ENCODE results near the gene HOXA6. TPM values are rescaled to one million over a fixed set of nuclear protein-coding genes. Genes with fewer than 3 reads are reported as not detected.

The HOXA6 gene
- total RNA-seq, 1 donor from 2014 or later, result not detected

GRCh38 chr7:27116962-27117886 is 30.4 kb downstream of the HOXA6 start:
- Mint-ChIP-seq H3K27me3 (ENCODE audit: insufficient read depth) (peaks cover 6% of the 10 kb centered on the region), H3K36me3 (ENCODE audit: low read depth) (no peaks in the 10 kb centered on the region), H3K4me1 (ENCODE audit: low read depth) (no peaks in the 10 kb centered on the region), H3K4me3 (no peak overlapping the region), H3K9me3 (no peaks in the 10 kb centered on the region), H3K27ac (no peak overlapping the region)
- intact Hi-C loops (cut with micrococcal nuclease), result no loop called here
- no peak for DNase-seq (ENCODE audit: low spot score)

GRCh38 chr7:27116031-27116961 is 31.3 kb downstream of the HOXA6 start:
- H3K4me1 Mint-ChIP-seq (ENCODE audit: low read depth), result no peaks in the 10 kb centered on the region
- intact Hi-C loops (cut with micrococcal nuclease), result no loop called here
- H3K27ac Mint-ChIP-seq, result no peak overlapping the region
- peaks cover 6% of the 10 kb centered on the region for H3K27me3 Mint-ChIP-seq (ENCODE audit: insufficient read depth)
- H3K4me3 Mint-ChIP-seq, result no peak overlapping the region
- no peak for DNase-seq (ENCODE audit: low spot score)
- no peaks in the 10 kb centered on the region for H3K36me3 Mint-ChIP-seq (ENCODE audit: low read depth)
- no peaks in the 10 kb centered on the region for H3K9me3 Mint-ChIP-seq

GRCh38 chr7:27115221-27116026 is 32.1 kb downstream of the HOXA6 start:
- Mint-ChIP-seq H3K9me3 (no peaks in the 10 kb centered on the region), H3K27me3 (ENCODE audit: insufficient read depth) (peaks cover 6% of the 10 kb centered on the region), H3K4me1 (ENCODE audit: low read depth) (no peaks in the 10 kb centered on the region), H3K36me3 (ENCODE audit: low read depth) (no peaks in the 10 kb centered on the region), H3K27ac (no peak overlapping the region), H3K4me3 (no peak overlapping the region)
- intact Hi-C loops (cut with micrococcal nuclease), result no loop called here
- no peak for DNase-seq (ENCODE audit: low spot score)

- no peaks in the 10 kb centered on the region for H3K4me1 Mint-ChIP-seq (ENCODE audit: low read depth)
- H3K36me3 Mint-ChIP-seq (ENCODE audit: low read depth), result no peaks in the 10 kb centered on the region
- intact Hi-C loops (cut with micrococcal nuclease), result no loop called here
- H3K4me3 Mint-ChIP-seq, result no peak overlapping the region
- H3K9me3 Mint-ChIP-seq, result no peaks in the 10 kb centered on the region
- no peak overlapping the region for H3K27ac Mint-ChIP-seq
- DNase-seq (ENCODE audit: low spot score), result no peak
- H3K27me3 Mint-ChIP-seq (ENCODE audit: insufficient read depth), result peaks cover 5% of the 10 kb centered on the region
These were observed 32.7 kb downstream of the HOXA6 start for GRCh38 chr7:27114881-27115220.

- no peaks in the 10 kb centered on the region for H3K36me3 Mint-ChIP-seq (ENCODE audit: low read depth)
- peaks cover 6% of the 10 kb centered on the region for H3K27me3 Mint-ChIP-seq (ENCODE audit: insufficient read depth)
- no peaks in the 10 kb centered on the region for H3K9me3 Mint-ChIP-seq
- intact Hi-C loops (cut with micrococcal nuclease), result no loop called here
- H3K27ac Mint-ChIP-seq, result no peak overlapping the region
- DNase-seq (ENCODE audit: low spot score), result no peak
- no peak overlapping the region for H3K4me3 Mint-ChIP-seq
- H3K4me1 Mint-ChIP-seq (ENCODE audit: low read depth), result no peaks in the 10 kb centered on the region
These were observed 33.4 kb downstream of the HOXA6 start for GRCh38 chr7:27113991-27114769.

GRCh38 chr7:27112955-27113949 is 34.3 kb downstream of the HOXA6 start:
- Mint-ChIP-seq H3K27me3 (ENCODE audit: insufficient read depth) (peaks cover 4% of the 10 kb centered on the region), H3K9me3 (no peaks in the 10 kb centered on the region), H3K4me1 (ENCODE audit: low read depth) (no peaks in the 10 kb centered on the region), H3K36me3 (ENCODE audit: low read depth) (no peaks in the 10 kb centered on the region), H3K4me3 (no peak overlapping the region), H3K27ac (no peak overlapping the region)
- intact Hi-C loops (cut with micrococcal nuclease), result no loop called here
- DNase-seq (ENCODE audit: low spot score), result no peak

- Mint-ChIP-seq H3K9me3 (no peaks in the 10 kb centered on the region), H3K36me3 (ENCODE audit: low read depth) (no peaks in the 10 kb centered on the region), H3K4me1 (ENCODE audit: low read depth) (no peaks in the 10 kb centered on the region), H3K4me3 (no peak overlapping the region), H3K27me3 (ENCODE audit: insufficient read depth) (peaks cover 4% of the 10 kb centered on the region), H3K27ac (no peak overlapping the region)
- no peak for DNase-seq (ENCODE audit: low spot score)
- intact Hi-C loops (cut with micrococcal nuclease), result no loop called here
These were observed 35.2 kb downstream of the HOXA6 start for GRCh38 chr7:27112361-27112760.

GRCh38 chr7:27111751-27112277 is 35.8 kb downstream of the HOXA6 start:
- H3K27me3 Mint-ChIP-seq (ENCODE audit: insufficient read depth), result peaks cover 4% of the 10 kb centered on the region
- H3K4me3 Mint-ChIP-seq, result no peak overlapping the region
- no peak for DNase-seq (ENCODE audit: low spot score)
- intact Hi-C loops (cut with micrococcal nuclease), result no loop called here
- H3K36me3 Mint-ChIP-seq (ENCODE audit: low read depth), result no peaks in the 10 kb centered on the region
- H3K4me1 Mint-ChIP-seq (ENCODE audit: low read depth), result no peaks in the 10 kb centered on the region
- no peaks in the 10 kb centered on the region for H3K9me3 Mint-ChIP-seq
- no peak overlapping the region for H3K27ac Mint-ChIP-seq

GRCh38 chr7:27111042-27111750 is 36.4 kb downstream of the HOXA6 start:
- Mint-ChIP-seq H3K9me3 (no peaks in the 10 kb centered on the region), H3K27ac (no peak overlapping the region), H3K4me1 (ENCODE audit: low read depth) (no peaks in the 10 kb centered on the region), H3K36me3 (ENCODE audit: low read depth) (no peaks in the 10 kb centered on the region), H3K27me3 (ENCODE audit: insufficient read depth) (peaks cover 4% of the 10 kb centered on the region), H3K4me3 (no peak overlapping the region)
- intact Hi-C loops (cut with micrococcal nuclease), result no loop called here
- no peak for DNase-seq (ENCODE audit: low spot score)

GRCh38 chr7:27110186-27111031 is 37.2 kb downstream of the HOXA6 start:
- intact Hi-C loops (cut with micrococcal nuclease), result no loop called here
- no peak for DNase-seq (ENCODE audit: low spot score)
- Mint-ChIP-seq H3K9me3 (no peaks in the 10 kb centered on the region), H3K36me3 (ENCODE audit: low read depth) (no peaks in the 10 kb centered on the region), H3K27ac (no peak overlapping the region), H3K4me1 (ENCODE audit: low read depth) (no peaks in the 10 kb centered on the region), H3K4me3 (no peak overlapping the region), H3K27me3 (ENCODE audit: insufficient read depth) (peaks cover 4% of the 10 kb centered on the region)

Measured in activated T-helper 1 cell treated with anti-CD3 and anti-CD28 coated beads, Interleukin-12 subunit alpha, Interleukin-12 subunit beta, Interleukin-2, Interleukin-4 antibody, amounts not matched to agents 30 ng/mL and 10 ng/mL and 1 ng/mL, durations not matched to agents 14 hours and 24 hours and 36 hours (primary cell).